ENCODE data around the gene RNF135. TPM values are rescaled to one million over a fixed set of nuclear protein-coding genes. Genes with fewer than 3 reads are reported as not detected.
"Not testable (repeated sequence)": the region's sequence is repeated elsewhere in the genome, so short reads cannot be mapped to it uniquely, and the experiment has no call there.

RNF135 gene
- polyA plus RNA-seq, 1 donor from 2014 or later, result 0.17 TPM

DNA sequence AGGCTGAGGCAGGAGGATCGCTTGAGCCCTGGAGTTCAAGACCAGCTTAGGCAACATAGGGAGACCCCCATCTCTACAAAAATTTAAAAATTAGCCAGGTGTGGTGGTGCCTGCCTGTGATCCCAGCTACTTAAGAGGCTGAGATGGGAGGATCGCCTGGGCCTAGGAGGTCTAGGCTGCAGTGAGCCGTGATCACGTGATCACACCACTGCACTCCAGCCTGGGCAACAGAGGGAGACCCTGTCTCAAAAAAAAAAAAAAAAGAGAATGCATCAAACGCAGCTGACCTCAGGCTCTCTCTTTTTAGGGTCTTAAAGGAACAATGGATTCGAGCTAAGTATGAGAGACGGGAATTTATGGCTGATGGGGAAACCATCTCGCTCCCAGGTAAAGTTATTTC lies 39.3 kb upstream of the RNF135 start:
- H2AFZ ChIP-seq (ENCODE audit: low read depth, low read length); H3K36me3 ChIP-seq (ENCODE audit: insufficient read depth, low read length); H3K9ac ChIP-seq (ENCODE audit: low read length); H3K4me3 ChIP-seq (ENCODE audit: low read length); H3K9me2 ChIP-seq (ENCODE audit: insufficient read depth, low read length); H3K27me3 ChIP-seq (ENCODE audit: insufficient read depth, low read depth, low read length); H3F3A ChIP-seq (ENCODE audit: insufficient read depth, low read length, poor library complexity, severe bottlenecking); H3K4me2 ChIP-seq (ENCODE audit: low read length); H3K9me3 ChIP-seq (ENCODE audit: low read length); H3K79me2 ChIP-seq (replicated peaks; ENCODE audit: insufficient read depth, low read length); H3K27ac ChIP-seq (ENCODE audit: low read length); H4K20me1 ChIP-seq (ENCODE audit: insufficient read depth): not testable (repeated sequence)

GRCh38 chr17:30933966-30934365 lies 36.9 kb upstream of the RNF135 start:
- Histone ChIP-seq H3K27me3 (ENCODE audit: insufficient read depth, low read depth, low read length) (no peaks in the 10 kb centered on the region), H3K4me3 (ENCODE audit: low read length) (no peak overlapping the region), H3K4me2 (ENCODE audit: low read length) (no peak overlapping the region), H3K9me3 (ENCODE audit: low read length) (no peaks in the 10 kb centered on the region), H4K20me1 (ENCODE audit: insufficient read depth) (no peaks in the 10 kb centered on the region), H3K79me2 (replicated peaks; ENCODE audit: insufficient read depth, low read length) (no peaks in the 10 kb centered on the region), H2AFZ (ENCODE audit: low read depth, low read length) (no peak overlapping the region), H3K9ac (ENCODE audit: low read length) (no peak overlapping the region), H3F3A (ENCODE audit: insufficient read depth, low read length, poor library complexity, severe bottlenecking) (no peaks in the 10 kb centered on the region), H3K9me2 (ENCODE audit: insufficient read depth, low read length) (no peaks in the 10 kb centered on the region), H3K27ac (ENCODE audit: low read length) (no peak overlapping the region), H3K36me3 (ENCODE audit: insufficient read depth, low read length) (no peaks in the 10 kb centered on the region)
- TF ChIP-seq TAF1 (IDR thresholded peaks at IDR 0.05; ENCODE audit: low read depth) (no peak), EZH2 (IDR thresholded peaks at IDR 0.05; ENCODE audit: borderline replicate concordance, insufficient read depth, low read length, poor library complexity, severe bottlenecking) (no peak), POLR2AphosphoS5 (IDR thresholded peaks at IDR 0.05) (no peak), MXI1 (conservative IDR thresholded peaks at IDR 0.05; ENCODE audit: poor library complexity, severe bottlenecking) (no peak), RAD21 (conservative IDR thresholded peaks at IDR 0.05) (no peak), CTCF (IDR thresholded peaks at IDR 0.05; ENCODE audit: poor library complexity, severe bottlenecking) (no peak), EP300 (conservative IDR thresholded peaks at IDR 0.05; ENCODE audit: poor library complexity, severe bottlenecking) (no peak), SMC3 (conservative IDR thresholded peaks at IDR 0.05; ENCODE audit: poor library complexity) (no peak)
- TF ChIP-seq, protein P1, sequence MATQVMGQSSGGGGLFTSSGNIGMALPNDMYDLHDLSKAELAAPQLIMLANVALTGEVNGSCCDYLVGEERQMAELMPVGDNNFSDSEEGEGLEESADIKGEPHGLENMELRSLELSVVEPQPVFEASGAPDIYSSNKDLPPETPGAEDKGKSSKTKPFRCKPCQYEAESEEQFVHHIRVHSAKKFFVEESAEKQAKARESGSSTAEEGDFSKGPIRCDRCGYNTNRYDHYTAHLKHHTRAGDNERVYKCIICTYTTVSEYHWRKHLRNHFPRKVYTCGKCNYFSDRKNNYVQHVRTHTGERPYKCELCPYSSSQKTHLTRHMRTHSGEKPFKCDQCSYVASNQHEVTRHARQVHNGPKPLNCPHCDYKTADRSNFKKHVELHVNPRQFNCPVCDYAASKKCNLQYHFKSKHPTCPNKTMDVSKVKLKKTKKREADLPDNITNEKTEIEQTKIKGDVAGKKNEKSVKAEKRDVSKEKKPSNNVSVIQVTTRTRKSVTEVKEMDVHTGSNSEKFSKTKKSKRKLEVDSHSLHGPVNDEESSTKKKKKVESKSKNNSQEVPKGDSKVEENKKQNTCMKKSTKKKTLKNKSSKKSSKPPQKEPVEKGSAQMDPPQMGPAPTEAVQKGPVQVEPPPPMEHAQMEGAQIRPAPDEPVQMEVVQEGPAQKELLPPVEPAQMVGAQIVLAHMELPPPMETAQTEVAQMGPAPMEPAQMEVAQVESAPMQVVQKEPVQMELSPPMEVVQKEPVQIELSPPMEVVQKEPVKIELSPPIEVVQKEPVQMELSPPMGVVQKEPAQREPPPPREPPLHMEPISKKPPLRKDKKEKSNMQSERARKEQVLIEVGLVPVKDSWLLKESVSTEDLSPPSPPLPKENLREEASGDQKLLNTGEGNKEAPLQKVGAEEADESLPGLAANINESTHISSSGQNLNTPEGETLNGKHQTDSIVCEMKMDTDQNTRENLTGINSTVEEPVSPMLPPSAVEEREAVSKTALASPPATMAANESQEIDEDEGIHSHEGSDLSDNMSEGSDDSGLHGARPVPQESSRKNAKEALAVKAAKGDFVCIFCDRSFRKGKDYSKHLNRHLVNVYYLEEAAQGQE (IDR thresholded peaks at IDR 0.05; ENCODE audit: borderline replicate concordance), result no peak

DNA sequence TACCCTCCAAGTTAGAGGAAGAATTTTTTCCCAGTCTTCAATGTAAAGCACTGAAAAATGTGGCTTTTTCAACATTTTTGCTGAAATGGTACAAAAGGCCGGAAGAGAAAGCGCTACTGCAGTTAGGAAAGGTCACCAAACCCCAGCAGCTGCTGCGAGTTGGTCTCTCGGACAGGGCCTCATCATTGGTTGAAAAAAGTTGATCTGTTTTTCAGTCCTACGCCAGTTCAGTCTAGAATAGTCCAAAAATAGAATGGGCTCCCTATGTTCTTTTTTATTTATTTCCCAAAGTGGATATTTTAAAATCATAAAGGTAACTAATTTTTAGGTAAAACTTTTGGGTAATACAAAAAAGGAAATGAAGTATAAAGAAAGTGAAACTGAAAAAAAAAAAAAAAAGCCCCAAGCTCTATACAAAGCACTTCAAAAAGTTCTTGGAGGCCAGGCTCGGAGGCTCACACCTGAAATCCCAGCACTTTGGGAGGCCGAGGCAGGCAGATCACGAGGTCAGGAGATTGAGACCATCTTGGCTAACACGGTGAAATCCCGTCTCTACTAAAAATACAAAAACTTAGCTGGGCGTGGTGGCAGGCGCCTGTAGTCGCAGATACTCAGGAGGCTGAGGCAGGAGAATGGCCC lies 31.7 kb upstream of the RNF135 start:
- Histone ChIP-seq H3K27ac (ENCODE audit: low read length) (no peak overlapping the region), H3K27me3 (ENCODE audit: insufficient read depth, low read depth, low read length) (no peaks in the 10 kb centered on the region), H3K36me3 (ENCODE audit: insufficient read depth, low read length) (no peaks in the 10 kb centered on the region)

More for the DNA sequence above, 31.7 kb upstream of the RNF135 start:
- Histone ChIP-seq H3K79me2 (replicated peaks; ENCODE audit: insufficient read depth, low read length) (no peaks in the 10 kb centered on the region), H2AFZ (ENCODE audit: low read depth, low read length) (no peak overlapping the region), H3F3A (ENCODE audit: insufficient read depth, low read length, poor library complexity, severe bottlenecking) (no peaks in the 10 kb centered on the region), H3K9ac (ENCODE audit: low read length) (no peak overlapping the region), H3K4me3 (ENCODE audit: low read length) (no peak overlapping the region), H3K9me3 (ENCODE audit: low read length) (no peaks in the 10 kb centered on the region), H3K4me2 (ENCODE audit: low read length) (no peak overlapping the region), H4K20me1 (ENCODE audit: insufficient read depth) (no peaks in the 10 kb centered on the region), H3K9me2 (ENCODE audit: insufficient read depth, low read length) (no peaks in the 10 kb centered on the region)
- no peak for TF ChIP-seq EZH2 (IDR thresholded peaks at IDR 0.05; ENCODE audit: borderline replicate concordance, insufficient read depth, low read length, poor library complexity, severe bottlenecking)
- no peak for TF ChIP-seq SMC3 (conservative IDR thresholded peaks at IDR 0.05; ENCODE audit: poor library complexity)
- no peak for TF ChIP-seq MXI1 (conservative IDR thresholded peaks at IDR 0.05; ENCODE audit: poor library complexity, severe bottlenecking)
- no peak for TF ChIP-seq EP300 (conservative IDR thresholded peaks at IDR 0.05; ENCODE audit: poor library complexity, severe bottlenecking)
- TF ChIP-seq TAF1 (IDR thresholded peaks at IDR 0.05; ENCODE audit: low read depth), result no peak
- TF ChIP-seq POLR2AphosphoS5 (IDR thresholded peaks at IDR 0.05), result no peak
- TF ChIP-seq RAD21 (conservative IDR thresholded peaks at IDR 0.05), result no peak
- TF ChIP-seq CTCF (IDR thresholded peaks at IDR 0.05; ENCODE audit: poor library complexity, severe bottlenecking), result no peak
- TF ChIP-seq, protein P1 (IDR thresholded peaks at IDR 0.05; ENCODE audit: borderline replicate concordance), result no peak
